Measurements from ENCODE around the gene HDAC4.

Gene HDAC4

GRCh38 chr2:239154971-239155805, 245.6 kb downstream of the HDAC4 start:
- Histone ChIP-seq H3K27ac (ENCODE audit: extremely low read depth, low read depth, low read length) (no peak overlapping the region), H3K4me3 (ENCODE audit: low read depth, low read length) (no peak overlapping the region), H3K9me3 (ENCODE audit: control insufficient read depth, insufficient read depth, low read depth, low read length) (no peaks in the 10 kb centered on the region), H3K4me1 (ENCODE audit: control insufficient read depth, insufficient read depth, low read length) (no peaks in the 10 kb centered on the region), H3K36me3 (ENCODE audit: control insufficient read depth in 2 of 2, insufficient read depth in 1 of 2, low read length in 2 of 2) (peaks cover 0 to 23% of the 10 kb centered on the region in 2 experiments; a peak in 1 of 3 replicates)
- ChIA-PET CTCF (interaction anchor here (1.0 kb wide), 1 partner anchor 12 kb away, joined by 3 read pairs; no protein-coding TSS in a partner anchor), POLR2A (no interaction called here)
- TF ChIP-seq, protein P1, sequence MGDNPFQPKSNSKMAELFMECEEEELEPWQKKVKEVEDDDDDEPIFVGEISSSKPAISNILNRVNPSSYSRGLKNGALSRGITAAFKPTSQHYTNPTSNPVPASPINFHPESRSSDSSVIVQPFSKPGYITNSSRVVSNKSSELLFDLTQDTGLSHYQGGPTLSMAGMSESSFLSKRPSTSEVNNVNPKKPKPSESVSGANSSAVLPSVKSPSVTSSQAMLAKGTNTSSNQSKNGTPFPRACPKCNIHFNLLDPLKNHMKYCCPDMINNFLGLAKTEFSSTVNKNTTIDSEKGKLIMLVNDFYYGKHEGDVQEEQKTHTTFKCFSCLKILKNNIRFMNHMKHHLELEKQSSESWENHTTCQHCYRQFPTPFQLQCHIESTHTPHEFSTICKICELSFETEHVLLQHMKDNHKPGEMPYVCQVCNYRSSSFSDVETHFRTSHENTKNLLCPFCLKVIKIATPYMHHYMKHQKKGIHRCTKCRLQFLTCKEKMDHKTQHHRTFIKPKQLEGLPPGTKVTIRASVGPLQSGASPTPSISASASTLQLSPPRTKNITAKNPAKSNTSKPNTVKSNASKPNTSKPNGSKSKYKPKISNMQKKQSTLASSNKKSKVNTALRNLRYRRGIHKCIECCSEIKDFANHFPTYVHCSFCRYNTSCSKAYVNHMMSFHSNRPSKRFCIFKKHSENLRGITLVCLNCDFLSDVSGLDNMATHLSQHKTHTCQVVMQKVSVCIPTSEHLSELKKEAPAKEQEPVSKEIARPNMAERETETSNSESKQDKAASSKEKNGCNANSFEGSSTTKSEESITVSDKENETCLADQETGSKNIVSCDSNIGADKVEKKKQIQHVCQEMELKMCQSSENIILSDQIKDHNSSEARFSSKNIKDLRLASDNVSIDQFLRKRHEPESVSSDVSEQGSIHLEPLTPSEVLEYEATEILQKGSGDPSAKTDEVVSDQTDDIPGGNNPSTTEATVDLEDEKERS (tag by site-specific recombination; IDR thresholded peaks at IDR 0.05): no peak
- TF ChIP-seq ZNF398 (tag by site-specific recombination; IDR thresholded peaks at IDR 0.05) (no peak), ZNF416 (tag by site-specific recombination; IDR thresholded peaks at IDR 0.05) (no peak), ZNF248 (tag by site-specific recombination; IDR thresholded peaks at IDR 0.05) (no peak), KLF9 (tag by site-specific recombination; IDR thresholded peaks at IDR 0.05; ENCODE audit: low read depth) (no peak), ZNF223 (tag by site-specific recombination; IDR thresholded peaks at IDR 0.05) (no peak), KLF16 (tag by site-specific recombination; IDR thresholded peaks at IDR 0.05) (no peak), KLF1 (tag by site-specific recombination; IDR thresholded peaks at IDR 0.05) (no peak), ZNF121 (tag by site-specific recombination; IDR thresholded peaks at IDR 0.05) (no peak), ZFP41 (tag by site-specific recombination; IDR thresholded peaks at IDR 0.05; ENCODE audit: borderline replicate concordance) (no peak), ZNF843 (tag by site-specific recombination; IDR thresholded peaks at IDR 0.05) (no peak), ZNF23 (tag by site-specific recombination; IDR thresholded peaks at IDR 0.05; ENCODE audit: borderline replicate concordance) (no peak), ZNF560 (tag by site-specific recombination; IDR thresholded peaks at IDR 0.05; ENCODE audit: borderline replicate concordance) (no peak), GLI4 (tag by site-specific recombination; IDR thresholded peaks at IDR 0.05) (no peak), ZBTB44 (tag by site-specific recombination; IDR thresholded peaks at IDR 0.05) (no peak), ZBTB20 (tag by site-specific recombination; IDR thresholded peaks at IDR 0.05) (no peak)
- TF ChIP-seq, protein P2, sequence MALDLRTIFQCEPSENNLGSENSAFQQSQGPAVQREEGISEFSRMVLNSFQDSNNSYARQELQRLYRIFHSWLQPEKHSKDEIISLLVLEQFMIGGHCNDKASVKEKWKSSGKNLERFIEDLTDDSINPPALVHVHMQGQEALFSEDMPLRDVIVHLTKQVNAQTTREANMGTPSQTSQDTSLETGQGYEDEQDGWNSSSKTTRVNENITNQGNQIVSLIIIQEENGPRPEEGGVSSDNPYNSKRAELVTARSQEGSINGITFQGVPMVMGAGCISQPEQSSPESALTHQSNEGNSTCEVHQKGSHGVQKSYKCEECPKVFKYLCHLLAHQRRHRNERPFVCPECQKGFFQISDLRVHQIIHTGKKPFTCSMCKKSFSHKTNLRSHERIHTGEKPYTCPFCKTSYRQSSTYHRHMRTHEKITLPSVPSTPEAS (tag by site-specific recombination; IDR thresholded peaks at IDR 0.05): no peak
